Measurements from ENCODE around the gene BACH1.

GRCh38 chr21:29377266-29377665 is 78.5 kb downstream of the BACH1 start:
- TF ChIP-seq TEAD4 (IDR thresholded peaks at IDR 0.05; ENCODE audit: borderline replicate concordance, insufficient read depth) (no peak), SMC3 (IDR thresholded peaks at IDR 0.05; ENCODE audit: low read depth, low read length) (no peak), EP300 (IDR thresholded peaks at IDR 0.05; ENCODE audit: borderline replicate concordance in 1 of 2, low read depth in 1 of 2, low read length in 1 of 2) (no peak), CTCF (IDR thresholded peaks at IDR 0.05) (no peak), FOXJ3 (CRISPR knock-in tag; IDR thresholded peaks at IDR 0.05) (no peak), REST (IDR thresholded peaks at IDR 0.05; ENCODE audit: low read depth, low read length) (no peak), TAF1 (IDR thresholded peaks at IDR 0.05; ENCODE audit: borderline replicate concordance, low read depth, low read length) (no peak)
